Vagina (tissue), 2 donors: ENCODE measurements around the gene RGS2. TPM values are rescaled to one million over a fixed set of nuclear protein-coding genes. Genes with fewer than 3 reads are reported as not detected.

Source experiments
- DNase-seq, 2 donors: peaks; one replicate each; pipeline ENCODE4 v3.0.0-alpha.2; 2017; ENCODE audit errors: extremely low spot score in 2 of 2
- H3K27ac ChIP-seq: fragments of 200-600 bp; sonication (generic); one replicate; pipeline ENCODE4 v1.5.1; 2019
- H3K27me3 ChIP-seq: fragments of 200-600 bp; sonication (generic); one replicate; pipeline ENCODE4 v1.5.1; 2019
- H3K36me3 ChIP-seq, 2 donors: fragments of 200-600 bp; sonication (generic); one replicate each; pipeline ENCODE4 v1.5.1; 2017 to 2019
- H3K4me1 ChIP-seq: fragments of 200-600 bp; sonication (generic); one replicate; pipeline ENCODE4 v1.5.1; 2019
- H3K4me3 ChIP-seq, 2 donors: fragments of 200-600 bp; sonication (generic); 1 replicate in 1 of 2; 2 replicates in 1 of 2; pipeline ENCODE4 v1.5.1; 2016 to 2019
- H3K9me3 ChIP-seq: fragments of 200-600 bp; sonication (generic); one replicate; pipeline ENCODE4 v1.5.1; 2019
- POLR2A ChIP-seq, 2 donors: fragments of 450-650 bp; IDR thresholded peaks; one replicate each; pipeline ENCODE4 v1.6.1; 2017; ENCODE audit warnings: antibody characterized with exemption in 2 of 2, mild to moderate bottlenecking in 2 of 2, moderate library complexity in 2 of 2
- POLR2AphosphoS5 ChIP-seq, 2 donors: sonication (generic); formaldehyde crosslinking; IDR thresholded peaks; one replicate each; pipeline ENCODE4 v1.9.0; 2017; ENCODE audit warnings: antibody characterized with exemption in 2 of 2, mild to moderate bottlenecking in 2 of 2, low read depth in 1 of 2; ENCODE audit not compliant: insufficient read depth in 1 of 2
- intact Hi-C: fragments of 100-400 bp; cut with DNase I; formaldehyde crosslinking; loops from one replicate; pipeline ENCODE4 v1.15.1; 2023
- total RNA-seq: library from RNA; depleted of rRNA; stranded (reverse); fragments of >200 nt; gene quantifications from one replicate; pipeline ENCODE4 v1.2.3, GENCODE V29; 2016
- TF ChIP-seq, protein P1 (sequence below), 3 experiments: fragments of 450-650 bp in 2 of 3; fragments of 200-600 bp in 1 of 3; sonication (generic) in 1 of 3; IDR thresholded peaks; one replicate each; pipeline ENCODE4 v1.5.1; 2017 to 2019; ENCODE audit warnings: antibody characterized with exemption in 3 of 3, mild to moderate bottlenecking in 2 of 3, moderate library complexity in 2 of 3

Gene RGS2
- total RNA-seq, 1 donor from 2014 or later: 100 TPM

DNA sequence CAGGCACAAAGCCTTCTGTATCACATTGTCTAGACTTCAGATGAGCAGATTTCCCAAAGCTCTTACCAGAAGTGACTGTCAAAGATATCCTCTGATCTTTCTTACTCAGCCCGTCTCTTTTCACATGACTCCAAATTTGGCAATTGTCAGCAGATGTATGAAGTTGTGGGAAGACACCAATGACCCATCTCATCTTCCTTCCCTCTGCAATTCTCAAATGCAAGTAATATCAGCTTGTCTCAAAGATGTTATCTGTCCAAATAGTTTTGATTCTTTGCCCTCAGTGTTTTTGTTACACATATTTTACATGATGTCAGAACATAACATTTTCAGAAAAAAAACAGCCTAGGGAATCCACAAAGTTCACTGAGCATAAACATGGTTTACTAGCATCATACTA, 45.1 kb upstream of the RGS2 start:
- no peak for DNase-seq
- TF ChIP-seq POLR2AphosphoS5 (IDR thresholded peaks at IDR 0.05; ENCODE audit: insufficient read depth in 1 of 2, low read depth in 1 of 2): no peak
- intact Hi-C loops: no loop called here
- H3K27ac ChIP-seq: no peak overlapping the region
- no peaks in the 10 kb centered on the region for H3K27me3 ChIP-seq
- H3K9me3 ChIP-seq: no peaks in the 10 kb centered on the region
- H3K4me3 ChIP-seq: no peak overlapping the region
- no peaks in the 10 kb centered on the region for H3K36me3 ChIP-seq
- no peaks in the 10 kb centered on the region for H3K4me1 ChIP-seq

DNA sequence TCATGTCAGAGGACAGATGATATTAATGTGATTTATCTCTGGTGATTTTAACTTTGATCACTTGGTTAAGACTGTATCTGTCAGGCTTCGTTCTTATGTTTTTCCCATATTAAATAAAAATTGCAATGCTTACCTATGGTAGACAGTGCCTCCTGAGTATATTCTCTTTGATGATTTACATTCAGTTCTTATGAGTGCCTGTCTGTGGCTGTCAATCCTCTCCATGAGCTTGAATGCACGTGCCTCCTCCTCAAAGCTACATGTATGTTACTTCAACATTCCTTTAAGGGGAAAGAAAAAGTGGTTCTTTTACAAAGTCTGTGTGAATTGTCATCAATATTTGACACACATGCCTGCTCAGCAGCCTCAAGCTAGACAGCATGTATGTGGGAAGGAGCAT, 44.2 kb upstream of the RGS2 start:
- no peaks in the 10 kb centered on the region for H3K9me3 ChIP-seq
- TF ChIP-seq, protein P1, sequence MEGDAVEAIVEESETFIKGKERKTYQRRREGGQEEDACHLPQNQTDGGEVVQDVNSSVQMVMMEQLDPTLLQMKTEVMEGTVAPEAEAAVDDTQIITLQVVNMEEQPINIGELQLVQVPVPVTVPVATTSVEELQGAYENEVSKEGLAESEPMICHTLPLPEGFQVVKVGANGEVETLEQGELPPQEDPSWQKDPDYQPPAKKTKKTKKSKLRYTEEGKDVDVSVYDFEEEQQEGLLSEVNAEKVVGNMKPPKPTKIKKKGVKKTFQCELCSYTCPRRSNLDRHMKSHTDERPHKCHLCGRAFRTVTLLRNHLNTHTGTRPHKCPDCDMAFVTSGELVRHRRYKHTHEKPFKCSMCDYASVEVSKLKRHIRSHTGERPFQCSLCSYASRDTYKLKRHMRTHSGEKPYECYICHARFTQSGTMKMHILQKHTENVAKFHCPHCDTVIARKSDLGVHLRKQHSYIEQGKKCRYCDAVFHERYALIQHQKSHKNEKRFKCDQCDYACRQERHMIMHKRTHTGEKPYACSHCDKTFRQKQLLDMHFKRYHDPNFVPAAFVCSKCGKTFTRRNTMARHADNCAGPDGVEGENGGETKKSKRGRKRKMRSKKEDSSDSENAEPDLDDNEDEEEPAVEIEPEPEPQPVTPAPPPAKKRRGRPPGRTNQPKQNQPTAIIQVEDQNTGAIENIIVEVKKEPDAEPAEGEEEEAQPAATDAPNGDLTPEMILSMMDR (IDR thresholded peaks at IDR 0.05): no peak
- TF ChIP-seq POLR2A (IDR thresholded peaks at IDR 0.05) (no peak), POLR2AphosphoS5 (IDR thresholded peaks at IDR 0.05; ENCODE audit: insufficient read depth in 1 of 2, low read depth in 1 of 2) (no peak)
- H3K4me3 ChIP-seq: no peak overlapping the region
- no peak overlapping the region for H3K27ac ChIP-seq
- intact Hi-C loops: no loop called here
- DNase-seq: no peak
- no peaks in the 10 kb centered on the region for H3K36me3 ChIP-seq
- H3K4me1 ChIP-seq: no peaks in the 10 kb centered on the region
- H3K27me3 ChIP-seq: no peaks in the 10 kb centered on the region

DNA sequence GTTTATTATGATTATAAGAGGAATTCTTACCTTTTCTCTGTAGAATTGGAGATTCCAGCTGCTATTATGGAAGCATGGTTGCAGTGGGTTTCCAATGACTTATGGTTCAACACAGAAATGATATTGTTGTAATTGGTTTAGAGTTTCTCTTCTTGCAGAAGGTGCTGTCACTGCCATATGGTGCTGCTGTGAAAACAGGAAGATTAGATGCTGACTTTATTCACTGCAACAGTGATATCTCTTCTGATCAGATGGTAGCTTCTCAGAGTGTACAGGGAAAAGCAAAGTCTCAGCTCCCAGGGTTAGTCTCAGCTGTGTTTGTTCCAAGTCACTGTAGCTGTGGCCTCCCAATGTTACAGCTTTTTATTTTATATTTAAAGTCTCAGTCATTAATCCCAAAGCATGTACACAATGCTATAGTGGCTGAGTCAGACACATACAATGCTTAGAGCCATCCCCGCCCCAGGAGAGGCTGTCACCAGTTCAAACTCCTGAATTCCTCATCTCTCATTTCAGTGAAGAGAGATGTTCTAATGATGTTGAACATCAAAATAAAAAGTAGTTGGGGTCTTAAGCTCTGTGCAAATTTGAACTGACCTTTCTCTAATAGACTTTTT, 42.7 kb upstream of the RGS2 start:
- intact Hi-C loops: no loop called here
- no peaks in the 10 kb centered on the region for H3K4me1 ChIP-seq
- H3K9me3 ChIP-seq: no peaks in the 10 kb centered on the region
- no peak for DNase-seq
- TF ChIP-seq, protein P1 (IDR thresholded peaks at IDR 0.05): no peak
- TF ChIP-seq POLR2A (IDR thresholded peaks at IDR 0.05) (no peak), POLR2AphosphoS5 (IDR thresholded peaks at IDR 0.05; ENCODE audit: insufficient read depth in 1 of 2, low read depth in 1 of 2) (no peak)
- H3K27me3 ChIP-seq: no peaks in the 10 kb centered on the region
- no peak overlapping the region for H3K27ac ChIP-seq
- no peak overlapping the region for H3K4me3 ChIP-seq
- H3K36me3 ChIP-seq: no peaks in the 10 kb centered on the region

DNA sequence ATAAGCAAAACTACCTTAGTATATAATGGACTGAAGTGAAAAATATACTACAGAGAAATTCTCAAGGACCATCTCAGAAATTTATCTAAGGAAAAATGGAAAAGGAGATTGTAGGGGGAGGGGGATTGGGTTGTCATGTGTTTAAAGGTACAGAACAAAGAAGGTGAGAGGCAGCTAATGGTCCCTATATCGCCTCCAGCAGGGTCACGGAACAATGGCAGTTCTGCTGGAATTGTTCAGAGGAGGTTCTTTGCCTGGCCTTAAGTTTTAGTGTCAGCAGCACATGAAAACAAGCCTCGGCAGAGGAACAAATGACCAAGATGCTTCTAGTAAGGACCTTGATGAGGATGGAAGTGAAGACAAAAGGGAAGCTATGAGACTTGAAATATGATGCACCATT, 42.0 kb upstream of the RGS2 start:
- TF ChIP-seq POLR2A (IDR thresholded peaks at IDR 0.05): no peak
- TF ChIP-seq, protein P1 (IDR thresholded peaks at IDR 0.05): no peak
- TF ChIP-seq POLR2AphosphoS5 (IDR thresholded peaks at IDR 0.05; ENCODE audit: insufficient read depth in 1 of 2, low read depth in 1 of 2): no peak
- Histone ChIP-seq H3K36me3 (no peaks in the 10 kb centered on the region), H3K27me3 (no peaks in the 10 kb centered on the region), H3K4me3 (no peak overlapping the region), H3K4me1 (no peaks in the 10 kb centered on the region), H3K27ac (no peak overlapping the region), H3K9me3 (no peaks in the 10 kb centered on the region)
- no peak for DNase-seq
- intact Hi-C loops: no loop called here

DNA sequence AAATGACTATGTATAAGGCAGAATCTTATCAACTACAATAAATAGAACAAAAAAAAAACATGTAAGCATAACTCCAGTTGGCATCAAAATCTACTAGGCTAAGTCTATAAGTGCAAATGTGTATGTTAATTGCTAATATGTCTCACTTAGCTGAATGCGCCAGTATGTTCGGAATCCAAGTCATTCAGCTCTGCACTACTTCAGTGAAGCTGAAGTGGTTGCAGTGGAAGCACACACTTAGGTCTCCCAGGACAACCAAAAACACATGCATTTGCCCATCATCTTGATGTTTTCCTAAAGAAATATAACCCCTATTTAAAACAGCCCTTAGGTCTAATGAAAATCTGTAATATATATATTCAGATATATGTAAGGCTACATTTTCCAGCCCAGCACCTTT, 41.0 kb upstream of the RGS2 start:
- no peaks in the 10 kb centered on the region for H3K36me3 ChIP-seq
- H3K4me1 ChIP-seq: no peaks in the 10 kb centered on the region
- no peak overlapping the region for H3K4me3 ChIP-seq
- no peaks in the 10 kb centered on the region for H3K9me3 ChIP-seq
- no peaks in the 10 kb centered on the region for H3K27me3 ChIP-seq
- DNase-seq: no peak
- no peak overlapping the region for H3K27ac ChIP-seq
- TF ChIP-seq POLR2AphosphoS5 (IDR thresholded peaks at IDR 0.05; ENCODE audit: insufficient read depth in 1 of 2, low read depth in 1 of 2) (no peak), POLR2A (IDR thresholded peaks at IDR 0.05) (no peak)
- TF ChIP-seq, protein P1 (IDR thresholded peaks at IDR 0.05): no peak
- intact Hi-C loops: no loop called here
